ENCODE data around the gene TUBB1.

TUBB1 gene

DNA sequence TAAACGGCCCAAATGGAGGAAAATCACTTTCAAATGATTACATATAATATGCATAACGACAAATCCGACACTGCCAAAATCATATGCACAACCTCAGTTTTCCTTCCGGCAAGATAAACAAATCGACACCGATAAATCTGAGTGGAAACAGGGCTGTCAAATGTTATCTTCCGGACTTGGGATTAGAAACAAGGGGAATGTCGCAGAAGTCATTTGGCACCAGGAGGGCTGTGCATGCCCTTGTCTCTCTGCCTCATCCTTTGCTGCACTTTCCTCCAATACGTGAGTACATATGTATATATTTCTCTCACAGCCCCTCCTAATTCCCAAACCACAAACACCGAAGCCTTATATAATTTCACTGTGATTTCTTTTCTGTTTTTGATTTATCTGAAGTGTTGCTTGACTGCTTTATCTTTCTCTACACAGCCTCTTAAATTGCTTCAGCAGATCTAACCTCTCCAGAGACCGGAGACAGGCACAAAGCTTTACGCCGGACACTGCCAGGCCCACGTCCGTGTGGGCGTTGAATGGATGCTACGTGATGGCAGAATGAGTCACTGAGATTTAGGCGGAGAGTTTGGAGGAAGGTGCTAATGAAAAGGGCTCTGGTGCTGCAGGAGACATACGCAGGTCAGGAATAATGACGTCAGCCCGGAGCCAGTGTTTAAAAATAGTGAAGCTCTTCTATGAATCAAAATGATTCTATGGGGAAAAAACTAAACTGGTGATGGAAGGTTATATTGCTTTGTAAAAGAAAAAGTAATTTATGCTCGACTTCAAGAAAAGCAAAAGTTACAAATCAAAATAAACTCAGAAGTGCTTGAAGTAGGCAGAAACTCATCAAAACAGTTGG is 44.4 kb downstream of the TUBB1 start (continued):
- TF ChIP-seq, protein P1, sequence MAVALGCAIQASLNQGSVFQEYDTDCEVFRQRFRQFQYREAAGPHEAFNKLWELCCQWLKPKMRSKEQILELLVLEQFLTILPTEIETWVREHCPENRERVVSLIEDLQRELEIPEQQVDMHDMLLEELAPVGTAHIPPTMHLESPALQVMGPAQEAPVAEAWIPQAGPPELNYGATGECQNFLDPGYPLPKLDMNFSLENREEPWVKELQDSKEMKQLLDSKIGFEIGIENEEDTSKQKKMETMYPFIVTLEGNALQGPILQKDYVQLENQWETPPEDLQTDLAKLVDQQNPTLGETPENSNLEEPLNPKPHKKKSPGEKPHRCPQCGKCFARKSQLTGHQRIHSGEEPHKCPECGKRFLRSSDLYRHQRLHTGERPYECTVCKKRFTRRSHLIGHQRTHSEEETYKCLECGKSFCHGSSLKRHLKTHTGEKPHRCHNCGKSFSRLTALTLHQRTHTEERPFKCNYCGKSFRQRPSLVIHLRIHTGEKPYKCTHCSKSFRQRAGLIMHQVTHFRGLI (tag by site-specific recombination; IDR thresholded peaks at IDR 0.05), result no peak
- TF ChIP-seq MZF1 (tag by site-specific recombination; IDR thresholded peaks at IDR 0.05; ENCODE audit: borderline replicate concordance) (no peak), YY2 (tag by site-specific recombination; IDR thresholded peaks at IDR 0.05) (no peak), ZNF48 (tag by site-specific recombination; IDR thresholded peaks at IDR 0.05) (no peak), MEIS1 (CRISPR knock-in tag; IDR thresholded peaks at IDR 0.05; ENCODE audit: borderline replicate concordance) (no peak), ZNF521 (tag by site-specific recombination; IDR thresholded peaks at IDR 0.05) (no peak), ZBTB48 (tag by site-specific recombination; IDR thresholded peaks at IDR 0.05) (no peak), ZNF473 (tag by site-specific recombination; IDR thresholded peaks at IDR 0.05) (no peak), ZNF654 (tag by site-specific recombination; IDR thresholded peaks at IDR 0.05; ENCODE audit: low read depth) (no peak), ZNF555 (tag by site-specific recombination; conservative IDR thresholded peaks at IDR 0.05) (no peak), ZNF621 (tag by site-specific recombination; IDR thresholded peaks at IDR 0.05) (no peak), ZNF24 (tag by site-specific recombination; IDR thresholded peaks at IDR 0.05) (peak; percentile 30; the same call in 1 of the 2 replicates), OVOL3 (tag by site-specific recombination; IDR thresholded peaks at IDR 0.05) (no peak), BCL11A (tag by site-specific recombination; IDR thresholded peaks at IDR 0.05; ENCODE audit: low read depth) (peak; percentile 56; the same call in 1 of the 2 replicates)
- TF ChIP-seq, protein P2, sequence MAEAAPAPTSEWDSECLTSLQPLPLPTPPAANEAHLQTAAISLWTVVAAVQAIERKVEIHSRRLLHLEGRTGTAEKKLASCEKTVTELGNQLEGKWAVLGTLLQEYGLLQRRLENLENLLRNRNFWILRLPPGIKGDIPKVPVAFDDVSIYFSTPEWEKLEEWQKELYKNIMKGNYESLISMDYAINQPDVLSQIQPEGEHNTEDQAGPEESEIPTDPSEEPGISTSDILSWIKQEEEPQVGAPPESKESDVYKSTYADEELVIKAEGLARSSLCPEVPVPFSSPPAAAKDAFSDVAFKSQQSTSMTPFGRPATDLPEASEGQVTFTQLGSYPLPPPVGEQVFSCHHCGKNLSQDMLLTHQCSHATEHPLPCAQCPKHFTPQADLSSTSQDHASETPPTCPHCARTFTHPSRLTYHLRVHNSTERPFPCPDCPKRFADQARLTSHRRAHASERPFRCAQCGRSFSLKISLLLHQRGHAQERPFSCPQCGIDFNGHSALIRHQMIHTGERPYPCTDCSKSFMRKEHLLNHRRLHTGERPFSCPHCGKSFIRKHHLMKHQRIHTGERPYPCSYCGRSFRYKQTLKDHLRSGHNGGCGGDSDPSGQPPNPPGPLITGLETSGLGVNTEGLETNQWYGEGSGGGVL (tag by site-specific recombination; IDR thresholded peaks at IDR 0.05), result no peak; the same call in 1 of the 2 replicates
- TF ChIP-seq, protein P3, sequence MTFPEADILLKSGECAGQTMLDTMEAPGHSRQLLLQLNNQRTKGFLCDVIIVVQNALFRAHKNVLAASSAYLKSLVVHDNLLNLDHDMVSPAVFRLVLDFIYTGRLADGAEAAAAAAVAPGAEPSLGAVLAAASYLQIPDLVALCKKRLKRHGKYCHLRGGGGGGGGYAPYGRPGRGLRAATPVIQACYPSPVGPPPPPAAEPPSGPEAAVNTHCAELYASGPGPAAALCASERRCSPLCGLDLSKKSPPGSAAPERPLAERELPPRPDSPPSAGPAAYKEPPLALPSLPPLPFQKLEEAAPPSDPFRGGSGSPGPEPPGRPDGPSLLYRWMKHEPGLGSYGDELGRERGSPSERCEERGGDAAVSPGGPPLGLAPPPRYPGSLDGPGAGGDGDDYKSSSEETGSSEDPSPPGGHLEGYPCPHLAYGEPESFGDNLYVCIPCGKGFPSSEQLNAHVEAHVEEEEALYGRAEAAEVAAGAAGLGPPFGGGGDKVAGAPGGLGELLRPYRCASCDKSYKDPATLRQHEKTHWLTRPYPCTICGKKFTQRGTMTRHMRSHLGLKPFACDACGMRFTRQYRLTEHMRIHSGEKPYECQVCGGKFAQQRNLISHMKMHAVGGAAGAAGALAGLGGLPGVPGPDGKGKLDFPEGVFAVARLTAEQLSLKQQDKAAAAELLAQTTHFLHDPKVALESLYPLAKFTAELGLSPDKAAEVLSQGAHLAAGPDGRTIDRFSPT (tag by site-specific recombination; IDR thresholded peaks at IDR 0.05), result peak; percentile 85
- TF ChIP-seq, protein P4, sequence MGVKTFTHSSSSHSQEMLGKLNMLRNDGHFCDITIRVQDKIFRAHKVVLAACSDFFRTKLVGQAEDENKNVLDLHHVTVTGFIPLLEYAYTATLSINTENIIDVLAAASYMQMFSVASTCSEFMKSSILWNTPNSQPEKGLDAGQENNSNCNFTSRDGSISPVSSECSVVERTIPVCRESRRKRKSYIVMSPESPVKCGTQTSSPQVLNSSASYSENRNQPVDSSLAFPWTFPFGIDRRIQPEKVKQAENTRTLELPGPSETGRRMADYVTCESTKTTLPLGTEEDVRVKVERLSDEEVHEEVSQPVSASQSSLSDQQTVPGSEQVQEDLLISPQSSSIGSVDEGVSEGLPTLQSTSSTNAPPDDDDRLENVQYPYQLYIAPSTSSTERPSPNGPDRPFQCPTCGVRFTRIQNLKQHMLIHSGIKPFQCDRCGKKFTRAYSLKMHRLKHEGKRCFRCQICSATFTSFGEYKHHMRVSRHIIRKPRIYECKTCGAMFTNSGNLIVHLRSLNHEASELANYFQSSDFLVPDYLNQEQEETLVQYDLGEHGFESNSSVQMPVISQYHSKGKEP (tag by site-specific recombination; IDR thresholded peaks at IDR 0.05), result no peak; the same call in 1 of the 2 replicates
- TF ChIP-seq, protein P5, sequence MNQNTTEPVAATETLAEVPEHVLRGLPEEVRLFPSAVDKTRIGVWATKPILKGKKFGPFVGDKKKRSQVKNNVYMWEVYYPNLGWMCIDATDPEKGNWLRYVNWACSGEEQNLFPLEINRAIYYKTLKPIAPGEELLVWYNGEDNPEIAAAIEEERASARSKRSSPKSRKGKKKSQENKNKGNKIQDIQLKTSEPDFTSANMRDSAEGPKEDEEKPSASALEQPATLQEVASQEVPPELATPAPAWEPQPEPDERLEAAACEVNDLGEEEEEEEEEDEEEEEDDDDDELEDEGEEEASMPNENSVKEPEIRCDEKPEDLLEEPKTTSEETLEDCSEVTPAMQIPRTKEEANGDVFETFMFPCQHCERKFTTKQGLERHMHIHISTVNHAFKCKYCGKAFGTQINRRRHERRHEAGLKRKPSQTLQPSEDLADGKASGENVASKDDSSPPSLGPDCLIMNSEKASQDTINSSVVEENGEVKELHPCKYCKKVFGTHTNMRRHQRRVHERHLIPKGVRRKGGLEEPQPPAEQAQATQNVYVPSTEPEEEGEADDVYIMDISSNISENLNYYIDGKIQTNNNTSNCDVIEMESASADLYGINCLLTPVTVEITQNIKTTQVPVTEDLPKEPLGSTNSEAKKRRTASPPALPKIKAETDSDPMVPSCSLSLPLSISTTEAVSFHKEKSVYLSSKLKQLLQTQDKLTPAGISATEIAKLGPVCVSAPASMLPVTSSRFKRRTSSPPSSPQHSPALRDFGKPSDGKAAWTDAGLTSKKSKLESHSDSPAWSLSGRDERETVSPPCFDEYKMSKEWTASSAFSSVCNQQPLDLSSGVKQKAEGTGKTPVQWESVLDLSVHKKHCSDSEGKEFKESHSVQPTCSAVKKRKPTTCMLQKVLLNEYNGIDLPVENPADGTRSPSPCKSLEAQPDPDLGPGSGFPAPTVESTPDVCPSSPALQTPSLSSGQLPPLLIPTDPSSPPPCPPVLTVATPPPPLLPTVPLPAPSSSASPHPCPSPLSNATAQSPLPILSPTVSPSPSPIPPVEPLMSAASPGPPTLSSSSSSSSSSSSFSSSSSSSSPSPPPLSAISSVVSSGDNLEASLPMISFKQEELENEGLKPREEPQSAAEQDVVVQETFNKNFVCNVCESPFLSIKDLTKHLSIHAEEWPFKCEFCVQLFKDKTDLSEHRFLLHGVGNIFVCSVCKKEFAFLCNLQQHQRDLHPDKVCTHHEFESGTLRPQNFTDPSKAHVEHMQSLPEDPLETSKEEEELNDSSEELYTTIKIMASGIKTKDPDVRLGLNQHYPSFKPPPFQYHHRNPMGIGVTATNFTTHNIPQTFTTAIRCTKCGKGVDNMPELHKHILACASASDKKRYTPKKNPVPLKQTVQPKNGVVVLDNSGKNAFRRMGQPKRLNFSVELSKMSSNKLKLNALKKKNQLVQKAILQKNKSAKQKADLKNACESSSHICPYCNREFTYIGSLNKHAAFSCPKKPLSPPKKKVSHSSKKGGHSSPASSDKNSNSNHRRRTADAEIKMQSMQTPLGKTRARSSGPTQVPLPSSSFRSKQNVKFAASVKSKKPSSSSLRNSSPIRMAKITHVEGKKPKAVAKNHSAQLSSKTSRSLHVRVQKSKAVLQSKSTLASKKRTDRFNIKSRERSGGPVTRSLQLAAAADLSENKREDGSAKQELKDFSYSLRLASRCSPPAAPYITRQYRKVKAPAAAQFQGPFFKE (tag by site-specific recombination; IDR thresholded peaks at IDR 0.05; ENCODE audit: borderline replicate concordance), result no peak
- TF ChIP-seq, protein P6, sequence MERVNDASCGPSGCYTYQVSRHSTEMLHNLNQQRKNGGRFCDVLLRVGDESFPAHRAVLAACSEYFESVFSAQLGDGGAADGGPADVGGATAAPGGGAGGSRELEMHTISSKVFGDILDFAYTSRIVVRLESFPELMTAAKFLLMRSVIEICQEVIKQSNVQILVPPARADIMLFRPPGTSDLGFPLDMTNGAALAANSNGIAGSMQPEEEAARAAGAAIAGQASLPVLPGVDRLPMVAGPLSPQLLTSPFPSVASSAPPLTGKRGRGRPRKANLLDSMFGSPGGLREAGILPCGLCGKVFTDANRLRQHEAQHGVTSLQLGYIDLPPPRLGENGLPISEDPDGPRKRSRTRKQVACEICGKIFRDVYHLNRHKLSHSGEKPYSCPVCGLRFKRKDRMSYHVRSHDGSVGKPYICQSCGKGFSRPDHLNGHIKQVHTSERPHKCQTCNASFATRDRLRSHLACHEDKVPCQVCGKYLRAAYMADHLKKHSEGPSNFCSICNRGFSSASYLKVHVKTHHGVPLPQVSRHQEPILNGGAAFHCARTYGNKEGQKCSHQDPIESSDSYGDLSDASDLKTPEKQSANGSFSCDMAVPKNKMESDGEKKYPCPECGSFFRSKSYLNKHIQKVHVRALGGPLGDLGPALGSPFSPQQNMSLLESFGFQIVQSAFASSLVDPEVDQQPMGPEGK (tag by site-specific recombination; IDR thresholded peaks at IDR 0.05), result no peak
- TF ChIP-seq, protein P7, sequence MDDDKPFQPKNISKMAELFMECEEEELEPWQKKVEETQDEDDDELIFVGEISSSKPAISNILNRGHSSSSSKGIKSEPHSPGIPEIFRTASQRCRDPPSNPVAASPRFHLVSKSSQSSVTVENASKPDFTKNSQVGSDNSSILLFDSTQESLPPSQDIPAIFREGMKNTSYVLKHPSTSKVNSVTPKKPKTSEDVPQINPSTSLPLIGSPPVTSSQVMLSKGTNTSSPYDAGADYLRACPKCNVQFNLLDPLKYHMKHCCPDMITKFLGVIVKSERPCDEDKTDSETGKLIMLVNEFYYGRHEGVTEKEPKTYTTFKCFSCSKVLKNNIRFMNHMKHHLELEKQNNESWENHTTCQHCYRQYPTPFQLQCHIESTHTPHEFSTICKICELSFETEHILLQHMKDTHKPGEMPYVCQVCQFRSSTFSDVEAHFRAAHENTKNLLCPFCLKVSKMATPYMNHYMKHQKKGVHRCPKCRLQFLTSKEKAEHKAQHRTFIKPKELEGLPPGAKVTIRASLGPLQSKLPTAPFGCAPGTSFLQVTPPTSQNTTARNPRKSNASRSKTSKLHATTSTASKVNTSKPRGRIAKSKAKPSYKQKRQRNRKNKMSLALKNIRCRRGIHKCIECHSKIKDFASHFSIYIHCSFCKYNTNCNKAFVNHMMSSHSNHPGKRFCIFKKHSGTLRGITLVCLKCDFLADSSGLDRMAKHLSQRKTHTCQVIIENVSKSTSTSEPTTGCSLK (tag by site-specific recombination; IDR thresholded peaks at IDR 0.05), result no peak
